OCI-LY7 (cell line): ENCODE measurements around the gene CCDC192. TPM values are rescaled to one million over a fixed set of nuclear protein-coding genes. Genes with fewer than 3 reads are reported as not detected.

ENCODE experiments used
- BruUV-seq: library from RNA; stranded (reverse); fragments of 400-500 nt; replicated peaks from 2 replicates; lab custom pipeline; 2021; lab: Mats Ljungman, UMichigan
- CTCF ChIA-PET: fragments of 300-600 bp; sonication (Branson Sonifier 250); formaldehyde crosslinking; loops from one replicate; lab custom pipeline; 2022; ENCODE audit warnings: antibody characterized with exemption; ENCODE audit not compliant: unreplicated experiment; lab: Charles Lee
- POLR2A ChIA-PET: fragments of 300-600 bp; sonication (Branson Sonifier 250); formaldehyde crosslinking; loops from one replicate; lab custom pipeline; 2022; ENCODE audit warnings: antibody characterized with exemption; lab: Charles Lee
- DNase-seq: peaks from one replicate; pipeline ENCODE4 v3.0.0-alpha.2; 2015; ENCODE audit warnings: low spot score
- H2AFZ ChIP-seq: fragments of 200-600 bp; sonication (generic), shearing (Covaris generic); 2 replicates; pipeline ENCODE4 v1.6.1; 2014; ENCODE audit warnings: mild to moderate bottlenecking, antibody characterized with exemption, low read length, moderate library complexity
- H3K27ac ChIP-seq: fragments of 200-600 bp; sonication (generic); 2 replicates; pipeline ENCODE4 v1.5.1; 2014; ENCODE audit warnings: mixed run types, low read depth, mild to moderate bottlenecking, moderate library complexity, low read length, inconsistent platforms; ENCODE audit not compliant: poor library complexity, severe bottlenecking
- H3K36me3 ChIP-seq: fragments of 200-600 bp; sonication (generic); 2 replicates; pipeline ENCODE4 v1.6.1; 2014; ENCODE audit warnings: mild to moderate bottlenecking, antibody characterized with exemption, low read length, moderate library complexity, mixed read lengths; ENCODE audit not compliant: insufficient read depth
- H3K4me1 ChIP-seq: fragments of 200-600 bp; sonication (generic); 2 replicates; pipeline ENCODE4 v1.5.1; 2014; ENCODE audit warnings: mild to moderate bottlenecking, low read length; ENCODE audit not compliant: insufficient read depth, poor library complexity, severe bottlenecking
- H3K4me2 ChIP-seq: fragments of 200-600 bp; sonication (generic); 2 replicates; pipeline ENCODE4 v1.6.1; 2014; ENCODE audit warnings: mild to moderate bottlenecking, low read length
- H3K4me3 ChIP-seq: fragments of 200-600 bp; sonication (generic); 2 replicates; pipeline ENCODE4 v1.5.1; 2014; ENCODE audit warnings: mild to moderate bottlenecking, low read depth, low read length; ENCODE audit not compliant: poor library complexity, severe bottlenecking
- H3K79me2 ChIP-seq: fragments of 200-600 bp; sonication (generic); 2 replicates; pipeline ENCODE4 v1.6.1; 2016; ENCODE audit warnings: low read depth, mild to moderate bottlenecking, low read length, moderate library complexity, mixed read lengths; ENCODE audit not compliant: insufficient read depth
- H3K9me2 ChIP-seq: fragments of 200-600 bp; sonication (generic); 2 replicates; pipeline ENCODE4 v1.6.1; 2016; ENCODE audit warnings: mild to moderate bottlenecking, low read length, mixed read lengths; ENCODE audit not compliant: insufficient read depth
- H3K9me3 ChIP-seq: fragments of 200-600 bp; sonication (generic); 2 replicates; pipeline ENCODE4 v1.6.1; 2014; ENCODE audit warnings: mild to moderate bottlenecking, mixed run types, low read length, mixed read lengths
- H4K20me1 ChIP-seq: fragments of 200-600 bp; sonication (generic); 2 replicates; pipeline ENCODE4 v1.6.1; 2014; ENCODE audit warnings: mild to moderate bottlenecking, antibody characterized with exemption, low read length, moderate library complexity, mixed read lengths; ENCODE audit not compliant: insufficient read depth
- CTCF ChIP-seq: fragments of 200-600 bp; sonication (generic); conservative IDR thresholded peaks from 2 replicates; pipeline ENCODE4 v1.5.1; 2014; ENCODE audit warnings: mild to moderate bottlenecking, antibody characterized with exemption, low read length, moderate library complexity, mixed read lengths
- EZH2phosphoT487 ChIP-seq: fragments of 200-600 bp; sonication (generic); IDR thresholded peaks from 2 replicates; pipeline ENCODE4 v1.6.1; 2018; ENCODE audit warnings: low read depth, borderline replicate concordance, mild to moderate bottlenecking, mixed run types, antibody characterized with exemption, low read length, moderate library complexity, mixed read lengths
- intact Hi-C: fragments of 100-400 bp; cut with micrococcal nuclease; formaldehyde crosslinking; loops from one replicate; pipeline ENCODE4 v1.10.0; 2022; ENCODE audit not compliant: unreplicated experiment
- total RNA-seq, 2 experiments: library from RNA; depleted of rRNA in 1 of 2; stranded (reverse); fragments of >200 nt in 1 of 2; shearing (Covaris generic) in 1 of 2; gene quantifications; 2 replicates each; pipeline ENCODE4 v1.2.3, GENCODE V29; 2014 to 2022

Gene CCDC192
- total RNA-seq, 2 experiments from 2014 or later: not detected

- intact Hi-C loops: no loop called here
- no peaks in the 10 kb centered on the region for H3K4me1 ChIP-seq
- no peak for TF ChIP-seq EZH2phosphoT487
- TF ChIP-seq CTCF: no peak
- CTCF ChIA-PET: no interaction called here
- no peak overlapping the region for H3K4me2 ChIP-seq
- no peak overlapping the region for H3K27ac ChIP-seq
- H3K79me2 ChIP-seq: no peaks in the 10 kb centered on the region
- no peaks in the 10 kb centered on the region for H3K9me2 ChIP-seq
- no TSS peak for BruUV-seq
- H3K9me3 ChIP-seq: no peaks in the 10 kb centered on the region
- POLR2A ChIA-PET: interaction anchor here (0.6 to 1.2 kb wide), 2 partner anchors 14 to 15 kb away, joined by 3 to 4 read pairs; no protein-coding TSS in a partner anchor
- no peak overlapping the region for H2AFZ ChIP-seq
- no peaks in the 10 kb centered on the region for H4K20me1 ChIP-seq
- no peak for DNase-seq
- no peak overlapping the region for H3K4me3 ChIP-seq
- no peaks in the 10 kb centered on the region for H3K36me3 ChIP-seq
Observed at GRCh38 chr5:127898551-127899213, 195.5 kb downstream of the CCDC192 start.

- ChIA-PET CTCF (no interaction called here), POLR2A (interaction anchor here (0.6 to 0.7 kb wide), 3 partner anchors 128 to 328 kb away, joined by 3 to 7 read pairs (median 4); no protein-coding TSS in a partner anchor)
- Histone ChIP-seq H2AFZ (no peak overlapping the region), H3K4me2 (no peak overlapping the region), H3K9me3 (no peaks in the 10 kb centered on the region), H3K4me1 (no peaks in the 10 kb centered on the region), H3K4me3 (no peak overlapping the region), H3K36me3 (no peaks in the 10 kb centered on the region), H4K20me1 (no peaks in the 10 kb centered on the region), H3K27ac (no peak overlapping the region), H3K9me2 (no peaks in the 10 kb centered on the region), H3K79me2 (no peaks in the 10 kb centered on the region)
- TF ChIP-seq CTCF (no peak), EZH2phosphoT487 (no peak)
- BruUV-seq: no TSS peak
- intact Hi-C loops: no loop called here
- DNase-seq: no peak
Observed at GRCh38 chr5:127899214-127899610, 196.0 kb downstream of the CCDC192 start.

GRCh38 chr5:127906562-127907204, 203.5 kb downstream of the CCDC192 start:
- POLR2A ChIA-PET: interaction anchor here (0.6 to 1.1 kb wide), 2 partner anchors 10 to 104 kb away, joined by 3 to 7 read pairs; no protein-coding TSS in a partner anchor
- Histone ChIP-seq H3K79me2 (no peaks in the 10 kb centered on the region), H3K9me3 (no peaks in the 10 kb centered on the region), H3K27ac (no peak overlapping the region), H3K4me3 (no peak overlapping the region), H3K9me2 (no peaks in the 10 kb centered on the region), H3K4me2 (no peak overlapping the region), H4K20me1 (no peaks in the 10 kb centered on the region), H3K36me3 (no peaks in the 10 kb centered on the region), H3K4me1 (no peaks in the 10 kb centered on the region), H2AFZ (no peak overlapping the region)
- intact Hi-C loops: loop anchor here (5.0 kb wide), 1 partner anchor 176 kb away; the partner anchor contains the start of gene SLC12A2
- BruUV-seq: no TSS peak
- DNase-seq: no peak
- CTCF ChIA-PET: no interaction called here
- TF ChIP-seq CTCF (no peak), EZH2phosphoT487 (no peak)
